ENCODE results near the gene KRTAP10-1. TPM values are rescaled to one million over a fixed set of nuclear protein-coding genes. Genes with fewer than 3 reads are reported as not detected.

KRTAP10-1 gene
- polyA plus RNA-seq, 1 donor (not counting 4 experiments of a cell fraction or from before 2014, with no cell fraction given), result not detected

DNA sequence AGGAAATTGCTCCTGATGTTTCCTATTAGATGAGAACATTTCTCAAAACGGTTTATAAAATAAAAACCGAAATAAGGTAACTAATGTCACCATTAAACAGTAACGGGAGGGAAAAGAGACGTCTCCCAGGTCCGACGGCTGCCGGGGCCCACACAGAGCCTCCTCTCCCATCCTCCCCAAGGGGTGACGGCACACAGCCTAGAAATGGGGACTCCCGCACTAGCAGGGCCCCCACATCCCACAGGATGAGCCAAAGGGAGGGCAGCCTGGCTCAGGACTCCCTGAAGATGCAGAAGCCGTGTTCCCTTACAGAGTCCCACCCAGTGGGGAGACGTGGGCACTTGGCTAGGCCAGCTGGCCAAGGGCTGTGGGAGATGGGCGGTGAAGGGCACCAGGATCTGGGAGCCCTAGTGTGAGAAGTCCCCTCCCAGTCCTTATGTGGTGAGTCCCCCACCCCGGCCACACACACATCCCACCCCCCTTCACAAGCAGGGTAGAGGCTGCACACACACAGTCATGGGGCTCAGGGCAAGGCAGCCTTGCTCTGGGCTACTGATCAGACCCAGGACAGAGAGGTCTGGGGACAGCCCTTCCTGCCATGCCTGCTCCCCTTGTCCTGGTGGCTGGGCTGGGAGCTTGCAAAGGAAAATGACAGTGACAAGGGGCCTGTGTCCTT, 15.3 kb upstream of the KRTAP10-1 start:
- TF ChIP-seq EZH2 (IDR thresholded peaks at IDR 0.05; ENCODE audit: low read length) (no peak), CTCF (optimal IDR thresholded peaks at IDR 0.05 in 1 of 3, IDR thresholded peaks at IDR 0.05 in 1 of 3, conservative IDR thresholded peaks at IDR 0.05 in 1 of 3; ENCODE audit: extremely low read depth in 1 of 3, insufficient read depth in 2 of 3, low read length in 3 of 3) (no peak)
- dilution Hi-C loops (cut with MboI; ENCODE audit: extremely low pct_ligation_motif_present, low sequenced_read_pairs), result no loop called here
- no peak overlapping the region for H3K4me3 ChIP-seq (ENCODE audit: control insufficient read depth in 2 of 3, extremely low read depth in 1 of 3, insufficient read depth in 2 of 3, low read depth in 1 of 3, low read length in 3 of 3)
- H3K36me3 ChIP-seq (ENCODE audit: control insufficient read depth in 2 of 2, extremely low read depth in 1 of 2, insufficient read depth in 2 of 2, low read length in 2 of 2), result no peaks in the 10 kb centered on the region
- H3K79me2 ChIP-seq (ENCODE audit: control insufficient read depth, insufficient read depth, low read length), result no peaks in the 10 kb centered on the region
- H4K20me1 ChIP-seq (ENCODE audit: control insufficient read depth, extremely low read depth, insufficient read depth, low read length), result no peaks in the 10 kb centered on the region
- H3K9ac ChIP-seq (ENCODE audit: control insufficient read depth, extremely low read depth, insufficient read depth, low read length), result no peak overlapping the region
- H3K4me2 ChIP-seq (ENCODE audit: control insufficient read depth, extremely low read depth, insufficient read depth, low read depth, low read length), result no peak overlapping the region
- peaks cover 6% of the 10 kb centered on the region for H3K4me1 ChIP-seq (ENCODE audit: control insufficient read depth, extremely low read depth, insufficient read depth, low read length)
- no peak for DNase-seq (ENCODE audit: low read depth, low spot score)
- H3K9me3 ChIP-seq (ENCODE audit: control insufficient read depth, low read depth, low read length), result no peaks in the 10 kb centered on the region
- no peak overlapping the region for H2AFZ ChIP-seq (ENCODE audit: control insufficient read depth, low read length)
- H3K9me1 ChIP-seq (ENCODE audit: control insufficient read depth, extremely low read depth, insufficient read depth, low read length), result no peaks in the 10 kb centered on the region
- H3K27ac ChIP-seq (ENCODE audit: control insufficient read depth, insufficient read depth, low read length), result no peak overlapping the region
- no peak for FAIRE-seq
- H3K27me3 ChIP-seq (ENCODE audit: control insufficient read depth, extremely low read depth, insufficient read depth, low read length), result peaks cover 7% of the 10 kb centered on the region

GRCh38 chr21:44552681-44553080, 12.7 kb upstream of the KRTAP10-1 start:
- Histone ChIP-seq H3K9ac (ENCODE audit: control insufficient read depth, extremely low read depth, insufficient read depth, low read length) (no peak overlapping the region), H3K4me1 (ENCODE audit: control insufficient read depth, extremely low read depth, insufficient read depth, low read length) (peaks cover 22% of the 10 kb centered on the region), H3K36me3 (ENCODE audit: control insufficient read depth in 2 of 2, extremely low read depth in 1 of 2, insufficient read depth in 2 of 2, low read length in 2 of 2) (no peaks in the 10 kb centered on the region), H2AFZ (ENCODE audit: control insufficient read depth, low read length) (no peak overlapping the region), H3K27ac (ENCODE audit: control insufficient read depth, insufficient read depth, low read length) (no peak overlapping the region), H3K4me2 (ENCODE audit: control insufficient read depth, extremely low read depth, insufficient read depth, low read depth, low read length) (no peak overlapping the region), H4K20me1 (ENCODE audit: control insufficient read depth, extremely low read depth, insufficient read depth, low read length) (no peaks in the 10 kb centered on the region), H3K9me1 (ENCODE audit: control insufficient read depth, extremely low read depth, insufficient read depth, low read length) (no peaks in the 10 kb centered on the region), H3K4me3 (ENCODE audit: control insufficient read depth in 2 of 3, extremely low read depth in 1 of 3, insufficient read depth in 2 of 3, low read depth in 1 of 3, low read length in 3 of 3) (no peak overlapping the region), H3K27me3 (ENCODE audit: control insufficient read depth, extremely low read depth, insufficient read depth, low read length) (peaks cover 4% of the 10 kb centered on the region), H3K9me3 (ENCODE audit: control insufficient read depth, low read depth, low read length) (no peaks in the 10 kb centered on the region), H3K79me2 (ENCODE audit: control insufficient read depth, insufficient read depth, low read length) (no peaks in the 10 kb centered on the region)
- DNase-seq (ENCODE audit: low read depth, low spot score) (no peak), FAIRE-seq (no peak)
- dilution Hi-C loops (cut with MboI; ENCODE audit: extremely low pct_ligation_motif_present, low sequenced_read_pairs), result no loop called here
- no peak for TF ChIP-seq CTCF (optimal IDR thresholded peaks at IDR 0.05 in 1 of 3, IDR thresholded peaks at IDR 0.05 in 1 of 3, conservative IDR thresholded peaks at IDR 0.05 in 1 of 3; ENCODE audit: extremely low read depth in 1 of 3, insufficient read depth in 2 of 3, low read length in 3 of 3)
- TF ChIP-seq EZH2 (IDR thresholded peaks at IDR 0.05; ENCODE audit: low read length), result no peak
